ENCODE data around the gene PKD2.
A peak's percentile ranks its signal among the peaks of the same experiment; 100 is the strongest.

Gene PKD2

GRCh38 chr4:88007304-88008121 is at the start of gene PKD2:
Gene PKD2, plus strand, starts transcription at chr4:88007635. Its CDS starts 99 bp downstream, at chr4:88007734.
- peak; percentile 58 for DNase-seq

- no peak for DNase-seq
Observed at GRCh38 chr4:87961993-87962392, 45.4 kb upstream of the PKD2 start.

GRCh38 chr4:87962398-87963146 is 44.9 kb upstream of the PKD2 start:
- DNase-seq: no peak

- DNase-seq: no peak
Observed at GRCh38 chr4:87965501-87965975, 41.9 kb upstream of the PKD2 start.

- DNase-seq: no peak
Observed at GRCh38 chr4:87966095-87966496, 41.3 kb upstream of the PKD2 start.

GRCh38 chr4:87967193-87967592 is 40.2 kb upstream of the PKD2 start:
- no peak for DNase-seq

- DNase-seq: no peak
Observed at GRCh38 chr4:87970121-87970520, 37.3 kb upstream of the PKD2 start.

DNA sequence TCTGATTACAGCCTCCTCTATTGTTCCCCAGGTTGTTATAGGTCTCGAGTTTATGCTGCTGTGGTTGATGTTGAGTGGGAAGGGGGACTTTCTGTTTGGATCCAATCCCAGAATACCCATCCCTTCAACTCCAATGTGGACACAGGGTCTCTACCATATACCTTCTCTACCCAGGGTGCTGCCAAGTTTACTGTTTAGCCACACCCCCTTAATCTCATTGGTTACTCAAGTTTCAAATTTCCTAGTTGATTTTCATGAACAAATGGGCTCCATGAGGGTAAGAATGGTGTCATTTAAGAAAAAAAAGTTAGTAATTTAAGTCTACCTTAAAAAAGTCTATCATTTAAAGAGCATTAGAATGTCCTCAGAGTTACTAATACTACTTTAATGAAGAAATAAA is 35.6 kb upstream of the PKD2 start:
- no peak for DNase-seq

- peak; percentile 12 for DNase-seq
Observed at GRCh38 chr4:87973283-87974169, 33.9 kb upstream of the PKD2 start.

GRCh38 chr4:87974856-87975462 is 32.5 kb upstream of the PKD2 start:
- no peak for DNase-seq

DNA sequence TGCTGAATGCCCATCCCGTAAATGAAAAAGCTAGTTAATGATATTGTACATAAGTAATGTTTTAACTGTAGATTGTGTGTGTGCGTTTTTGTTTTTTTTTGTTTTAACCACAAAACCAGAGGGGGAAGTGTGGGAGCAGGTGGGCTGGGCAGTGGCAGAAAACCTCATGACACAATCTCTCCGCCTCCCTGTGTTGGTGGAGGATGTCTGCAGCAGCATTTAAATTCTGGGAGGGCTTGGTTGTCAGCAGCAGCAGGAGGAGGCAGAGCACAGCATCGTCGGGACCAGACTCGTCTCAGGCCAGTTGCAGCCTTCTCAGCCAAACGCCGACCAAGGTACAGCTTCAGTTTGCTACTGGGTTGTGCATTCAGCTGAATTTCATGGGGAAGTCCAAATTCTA is 32.0 kb upstream of the PKD2 start, which contains the start of gene SPP1:
Gene SPP1 (plus strand): TSS at position 249 of the 400 bp plus-strand sequence. CDS start 1,182 bp downstream, outside the sequence.
- DNase-seq: no peak

DNA sequence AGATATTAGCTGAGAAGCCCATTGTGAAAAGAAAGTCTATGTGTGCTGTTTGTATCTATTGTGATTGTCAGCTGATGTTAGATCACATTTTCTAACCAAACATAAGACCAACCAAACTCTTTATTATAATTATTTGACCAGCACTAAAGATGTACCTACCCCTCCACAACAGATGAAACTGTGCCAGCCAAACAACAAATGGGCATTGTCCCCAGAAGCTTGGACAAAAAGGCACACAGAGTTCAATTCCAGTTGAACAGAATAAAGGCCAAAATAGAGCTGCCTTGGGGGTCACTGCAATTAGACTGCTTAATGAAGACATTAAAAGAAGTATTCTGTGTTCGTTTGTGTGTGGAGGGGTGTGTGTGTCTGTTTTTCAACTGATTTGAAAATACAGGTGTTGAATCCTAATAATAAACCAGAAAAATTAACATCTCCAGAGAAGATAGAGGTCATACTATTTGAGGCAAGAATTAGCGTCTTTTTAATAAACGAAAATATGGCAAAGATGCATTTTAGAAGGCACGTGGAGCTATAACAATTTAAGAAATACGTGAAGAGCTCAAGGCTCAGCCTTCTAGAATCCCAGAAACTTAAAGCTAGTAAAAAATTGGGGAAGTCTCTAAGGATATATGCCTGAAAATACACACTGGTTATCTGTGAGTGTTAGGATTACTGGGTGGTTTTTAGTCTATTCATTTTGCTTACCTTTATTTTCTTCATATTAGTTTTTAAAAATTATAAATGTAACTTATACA is 29.7 kb upstream of the PKD2 start:
- DNase-seq: no peak

GRCh38 chr4:87978681-87979080 is 28.8 kb upstream of the PKD2 start:
- no peak for DNase-seq

DNA sequence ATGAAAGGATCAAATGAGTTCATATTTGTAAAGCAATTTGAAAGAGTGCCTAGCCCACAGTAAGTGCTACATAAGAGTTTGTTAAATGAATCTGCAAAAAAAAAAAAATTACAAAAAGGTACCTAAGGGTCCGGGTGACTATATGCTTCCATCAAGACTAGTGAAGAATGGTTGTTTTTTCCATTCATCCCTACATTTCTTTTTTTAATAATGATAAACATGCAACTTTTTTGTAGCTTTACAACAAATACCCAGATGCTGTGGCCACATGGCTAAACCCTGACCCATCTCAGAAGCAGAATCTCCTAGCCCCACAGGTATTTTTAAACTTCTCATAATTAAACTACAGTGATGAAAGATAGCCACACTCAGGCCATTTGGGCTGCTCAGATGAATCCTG is 27.6 kb upstream of the PKD2 start:
- DNase-seq: no peak

DNA sequence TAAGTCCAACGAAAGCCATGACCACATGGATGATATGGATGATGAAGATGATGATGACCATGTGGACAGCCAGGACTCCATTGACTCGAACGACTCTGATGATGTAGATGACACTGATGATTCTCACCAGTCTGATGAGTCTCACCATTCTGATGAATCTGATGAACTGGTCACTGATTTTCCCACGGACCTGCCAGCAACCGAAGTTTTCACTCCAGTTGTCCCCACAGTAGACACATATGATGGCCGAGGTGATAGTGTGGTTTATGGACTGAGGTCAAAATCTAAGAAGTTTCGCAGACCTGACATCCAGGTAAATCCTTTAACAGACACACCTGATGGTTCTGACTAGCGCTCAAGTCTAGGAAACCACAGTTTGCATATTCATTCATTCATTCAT is 25.9 kb upstream of the PKD2 start:
- no peak for DNase-seq

- no peak for DNase-seq
Observed at GRCh38 chr4:87982036-87982435, 25.4 kb upstream of the PKD2 start.

DNA sequence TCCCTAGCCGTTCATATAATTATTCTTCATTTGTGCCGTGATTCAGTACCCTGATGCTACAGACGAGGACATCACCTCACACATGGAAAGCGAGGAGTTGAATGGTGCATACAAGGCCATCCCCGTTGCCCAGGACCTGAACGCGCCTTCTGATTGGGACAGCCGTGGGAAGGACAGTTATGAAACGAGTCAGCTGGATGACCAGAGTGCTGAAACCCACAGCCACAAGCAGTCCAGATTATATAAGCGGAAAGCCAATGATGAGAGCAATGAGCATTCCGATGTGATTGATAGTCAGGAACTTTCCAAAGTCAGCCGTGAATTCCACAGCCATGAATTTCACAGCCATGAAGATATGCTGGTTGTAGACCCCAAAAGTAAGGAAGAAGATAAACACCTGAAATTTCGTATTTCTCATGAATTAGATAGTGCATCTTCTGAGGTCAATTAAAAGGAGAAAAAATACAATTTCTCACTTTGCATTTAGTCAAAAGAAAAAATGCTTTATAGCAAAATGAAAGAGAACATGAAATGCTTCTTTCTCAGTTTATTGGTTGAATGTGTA is 24.9 kb upstream of the PKD2 start:
- no peak for DNase-seq

DNA sequence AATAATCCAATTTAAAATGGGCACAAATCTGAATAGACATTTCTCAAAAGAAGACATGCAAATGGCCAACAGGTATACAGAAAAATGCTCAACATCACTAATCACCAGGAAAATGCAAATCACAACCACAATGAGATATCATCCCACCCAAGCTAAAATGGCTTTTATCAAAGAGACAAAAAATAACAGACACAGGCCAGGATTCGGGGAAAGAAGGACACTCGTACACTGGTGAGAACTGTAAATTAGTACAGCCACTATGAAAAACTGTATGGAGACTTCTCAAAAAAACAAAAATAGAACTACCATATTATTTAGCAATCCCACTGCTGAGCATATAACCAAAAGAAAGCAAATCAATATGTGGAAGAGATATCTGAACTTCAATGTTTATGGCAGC is 23.4 kb upstream of the PKD2 start:
- no peak for DNase-seq

DNA sequence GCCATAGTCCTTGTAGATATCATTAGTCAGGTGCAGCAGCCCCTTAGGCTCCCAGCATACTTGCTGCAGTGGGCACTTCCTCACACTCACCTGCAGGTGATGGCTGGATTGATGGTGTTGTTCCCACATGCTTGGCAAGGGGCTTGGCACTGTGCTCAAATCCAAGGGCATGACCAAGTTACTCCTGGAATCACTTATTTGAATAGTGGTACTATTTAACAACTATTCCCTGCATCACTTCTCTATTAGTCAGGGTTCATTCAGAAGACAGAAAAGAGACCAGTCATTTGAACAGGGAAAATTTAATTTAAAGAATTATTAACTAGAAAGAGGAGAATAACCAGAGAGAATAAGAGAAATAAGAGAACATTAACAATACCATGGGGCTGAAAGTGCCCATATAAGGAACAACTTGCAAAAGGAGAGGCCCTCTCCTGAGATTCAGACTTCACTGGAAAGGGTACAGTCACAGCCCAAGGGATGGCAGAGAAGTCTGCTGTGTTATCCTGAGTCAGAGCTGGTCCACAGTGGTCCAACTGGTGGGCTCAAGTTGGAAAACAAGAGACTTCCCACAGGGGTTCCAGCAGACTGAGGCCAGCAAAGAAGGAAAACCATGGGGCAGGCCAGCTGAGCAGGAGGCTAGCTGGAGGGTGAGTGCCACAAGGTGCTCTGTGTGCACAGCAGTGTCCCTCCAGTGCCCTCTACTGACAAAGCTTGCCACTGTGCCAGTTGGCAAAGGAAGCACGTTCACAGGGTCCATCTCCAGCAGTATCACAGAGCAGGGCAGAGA is 22.1 kb upstream of the PKD2 start:
- DNase-seq: peak; percentile 6

DNA sequence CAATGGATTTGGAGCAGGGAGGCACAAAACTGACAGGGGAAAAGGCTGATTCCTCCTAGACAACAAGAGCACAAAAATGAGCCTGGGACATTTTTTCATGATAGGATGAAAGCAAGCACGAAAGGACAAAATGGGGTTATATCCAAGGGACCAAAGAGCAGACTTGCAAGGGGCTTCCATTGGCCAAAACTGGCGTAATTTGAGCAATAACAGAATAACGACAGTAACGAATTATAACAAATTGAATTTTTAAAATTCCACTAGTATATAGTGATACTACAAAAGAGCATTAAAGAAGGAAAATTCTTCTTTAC is 21.6 kb upstream of the PKD2 start:
- DNase-seq: no peak

DNA sequence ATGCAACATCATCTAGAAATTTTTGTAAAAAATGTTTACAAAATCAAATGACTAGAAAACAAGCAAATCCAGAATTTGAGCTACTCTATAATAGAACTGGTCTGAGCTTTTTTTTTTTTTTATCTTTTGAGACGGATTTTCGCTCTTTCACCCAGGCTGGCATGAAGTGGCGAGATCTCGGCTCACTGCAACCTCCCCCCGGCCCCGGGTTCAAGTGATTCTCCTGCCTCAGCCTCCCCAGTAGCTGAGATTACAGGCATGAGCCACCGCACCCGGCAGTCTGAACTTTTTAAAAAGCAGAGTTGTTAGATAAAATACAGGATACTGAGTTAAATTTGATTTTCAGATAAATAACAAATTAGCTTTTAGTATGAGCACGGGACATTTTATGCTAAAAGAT is 20.9 kb upstream of the PKD2 start:
- no peak for DNase-seq
